Measurements from ENCODE around the gene KRT15. TPM values are rescaled to one million over a fixed set of nuclear protein-coding genes. Genes with fewer than 3 reads are reported as not detected.

Gene KRT15
- total and polyA plus RNA-seq, 2 of the 8 experiments (the other 6 are each of a cell fraction or from before 2014, with no cell fraction given) = 0.11 to 0.13 TPM

GRCh38 chr17:41498276-41498675, 20.4 kb downstream of the KRT15 start:
- Histone ChIP-seq H2BK20ac (ENCODE audit: low read length) (no peak overlapping the region), H3K23ac (ENCODE audit: insufficient read length) (no peak overlapping the region), H3K27me3 (replicated peaks in 1 of 4; ENCODE audit: control insufficient read depth in 3 of 4, extremely low read depth in 1 of 4, insufficient read depth in 3 of 4, low read length in 3 of 4) (no peaks in the 10 kb centered on the region), H2BK15ac (ENCODE audit: low read length) (no peak overlapping the region), H3K4me3 (ENCODE audit: extremely low read depth in 1 of 4, insufficient read depth in 2 of 4, low read depth in 3 of 4, low read length in 4 of 4) (no peak overlapping the region), H3K9ac (replicated peaks in 1 of 4; ENCODE audit: extremely low read depth in 1 of 4, low read depth in 3 of 4, low read length in 3 of 4) (no peak overlapping the region), H4K8ac (ENCODE audit: extremely low read depth, insufficient read depth, low read length) (no peak overlapping the region), H2AFZ (ENCODE audit: low read length) (no peak overlapping the region), H4K91ac (replicated peaks; ENCODE audit: insufficient read length, low read length) (peak overlapping the region; percentile 7), H3K9me3 (ENCODE audit: insufficient read depth in 2 of 2, low read depth in 1 of 2, low read length in 1 of 2) (no peaks in the 10 kb centered on the region), H4K20me1 (replicated peaks in 1 of 2; ENCODE audit: control insufficient read depth in 1 of 2, insufficient read depth in 2 of 2, low read length in 2 of 2) (no peaks in the 10 kb centered on the region), H4K5ac (ENCODE audit: insufficient read length, low read depth, low read length) (no peak overlapping the region), H3K14ac (ENCODE audit: insufficient read length) (no peak overlapping the region), H2BK120ac (replicated peaks; ENCODE audit: low read depth, low read length) (no peak overlapping the region), H3K23me2 (ENCODE audit: low read depth, low read length) (no peaks in the 10 kb centered on the region), H3K18ac (ENCODE audit: extremely low read depth, low read length) (no peak overlapping the region), H2BK12ac (ENCODE audit: low read depth, low read length) (no peak overlapping the region), H3K79me2 (ENCODE audit: control insufficient read depth in 1 of 2, insufficient read depth in 2 of 2, low read length in 2 of 2) (no peaks in the 10 kb centered on the region), H3K27ac (ENCODE audit: low read depth, low read length) (no peak overlapping the region), H3K4me1 (replicated peaks in 1 of 4; ENCODE audit: control insufficient read depth in 3 of 4, insufficient read depth in 4 of 4, low read length in 3 of 4) (peaks cover 0 to 19% (median 12%) of the 10 kb centered on the region in 4 experiments; a peak in 6 of 7 replicates), H3K4me2 (ENCODE audit: insufficient read depth in 1 of 2, low read depth in 2 of 2, low read length in 2 of 2) (no peak overlapping the region), H2BK5ac (ENCODE audit: low read depth, low read length) (no peak overlapping the region), H3K56ac (replicated peaks; ENCODE audit: insufficient read length, low read depth, low read length) (no peak overlapping the region), H3K36me3 (ENCODE audit: control insufficient read depth in 2 of 4, insufficient read depth in 4 of 4, low read length in 3 of 4) (no peaks in the 10 kb centered on the region), H3K4ac (replicated peaks; ENCODE audit: insufficient read length, low read depth, low read length) (no peak overlapping the region), H2AK5ac (ENCODE audit: low read depth, low read length) (no peak overlapping the region), H3K79me1 (ENCODE audit: low read depth, low read length) (no peaks in the 10 kb centered on the region)
- DNase-seq (ENCODE audit: low read depth in 1 of 2, low spot score in 2 of 2) = no peak
- ChIA-PET CTCF (ENCODE audit: partially characterized antibody) (interaction anchor here (0.6 to 33.9 kb wide), 8 partner anchors 10 to 165 kb away, joined by 3 to 427 read pairs (median 6); partner anchors contain the start of gene KRT36), POLR2A (ENCODE audit: partially characterized antibody) (interaction anchor here (1.1 to 2.2 kb wide), 5 partner anchors 9 to 51 kb away, joined by 3 to 10 read pairs (median 7); partner anchors contain the start of gene KRT19)
- no peak for TF ChIP-seq BRCA1 (IDR thresholded peaks at IDR 0.05; ENCODE audit: low read depth, low read length)
- TF ChIP-seq TAF7 (optimal IDR thresholded peaks at IDR 0.05; ENCODE audit: borderline replicate concordance, low read depth, low read length) = no peak
- 90% methylated on average over 6 of the region's 6 CpGs; no CpG with 5 or more reads in 1 of the 2 experiments for WGBS, 2 experiments (ENCODE audit: extremely low coverage in 1 of 2, insufficient coverage in 1 of 2, insufficient read length in 1 of 2, insufficient replicate concordance in 2 of 2, low coverage in 1 of 2, low lambda C conversion rate in 2 of 2, missing lambda C conversion rate in 1 of 2)
- FAIRE-seq = no peak
